22Rv1 (cell line): ENCODE measurements around the gene SCUBE1.

Source experiments
- H3K27ac ChIP-seq: fragments of 450-650 bp; 2 replicates; pipeline ENCODE4 v1.5.1; 2017
- CTCF ChIP-seq: fragments of 450-650 bp; IDR thresholded peaks from 2 replicates; pipeline ENCODE4 v1.5.1; 2017; ENCODE audit warnings: mild to moderate bottlenecking
- ZFX ChIP-seq: fragments of 450-650 bp; IDR thresholded peaks from 2 replicates; pipeline ENCODE4 v1.6.1; 2017; ENCODE audit warnings: antibody characterized with exemption, borderline replicate concordance

Gene SCUBE1

GRCh38 chr22:43387815-43388214, 44.6 kb upstream of the SCUBE1 start:
- H3K27ac ChIP-seq, result no peak overlapping the region
- no peak for TF ChIP-seq CTCF
- TF ChIP-seq ZFX, result no peak

GRCh38 chr22:43385770-43386641, 42.8 kb upstream of the SCUBE1 start:
- no peak for TF ChIP-seq ZFX
- peak; percentile 95 for TF ChIP-seq CTCF
- H3K27ac ChIP-seq, result no peak overlapping the region

- no peak overlapping the region for H3K27ac ChIP-seq
- TF ChIP-seq CTCF (no peak), ZFX (no peak)
Observed at GRCh38 chr22:43384863-43385262, 41.7 kb upstream of the SCUBE1 start.

- TF ChIP-seq ZFX, result no peak
- no peak for TF ChIP-seq CTCF
- no peak overlapping the region for H3K27ac ChIP-seq
Observed at GRCh38 chr22:43381693-43382092, 38.5 kb upstream of the SCUBE1 start.

GRCh38 chr22:43377896-43378704, 34.9 kb upstream of the SCUBE1 start:
- H3K27ac ChIP-seq, result no peak overlapping the region
- TF ChIP-seq ZFX (no peak), CTCF (no peak)

- no peak overlapping the region for H3K27ac ChIP-seq
- no peak for TF ChIP-seq CTCF
- TF ChIP-seq ZFX, result no peak
Observed at GRCh38 chr22:43377548-43377895, 34.4 kb upstream of the SCUBE1 start.
